ENCODE data around the gene SNRPD1.
A peak's percentile ranks its signal among the peaks of the same experiment; 100 is the strongest.
"Not testable (repeated sequence)": the region's sequence is repeated elsewhere in the genome, so short reads cannot be mapped to it uniquely, and the experiment has no call there.

The SNRPD1 gene

GRCh38 chr18:21638822-21639221 lies 26.7 kb downstream of the SNRPD1 start:
- DNase-seq = no peak

- not testable (repeated sequence) for DNase-seq
Observed at GRCh38 chr18:21640375-21640774, 28.3 kb downstream of the SNRPD1 start.

GRCh38 chr18:21650311-21650710 lies 38.2 kb downstream of the SNRPD1 start:
- DNase-seq = no peak

- DNase-seq = no peak
Observed at GRCh38 chr18:21652073-21652472, 40.0 kb downstream of the SNRPD1 start.

- DNase-seq = no peak
Observed at GRCh38 chr18:21653361-21653760, 41.2 kb downstream of the SNRPD1 start.

GRCh38 chr18:21656402-21656801 lies 44.3 kb downstream of the SNRPD1 start:
- no peak for DNase-seq

- DNase-seq = no peak
Observed at GRCh38 chr18:21660078-21660477, 48.0 kb downstream of the SNRPD1 start.

GRCh38 chr18:21662581-21662980 lies 50.5 kb downstream of the SNRPD1 start:
- no peak for DNase-seq

GRCh38 chr18:21663578-21663977 lies 51.5 kb downstream of the SNRPD1 start:
- no peak for DNase-seq

GRCh38 chr18:21664069-21664468 lies 52.0 kb downstream of the SNRPD1 start:
- DNase-seq = no peak

GRCh38 chr18:21669736-21670285 lies 57.7 kb downstream of the SNRPD1 start:
- DNase-seq = no peak

GRCh38 chr18:21672521-21673267 lies 60.6 kb downstream of the SNRPD1 start:
- no peak for DNase-seq

GRCh38 chr18:21675354-21675753 lies 63.2 kb downstream of the SNRPD1 start:
- DNase-seq = not testable (repeated sequence)

GRCh38 chr18:21678859-21679258 lies 66.7 kb downstream of the SNRPD1 start:
- DNase-seq = no peak

- DNase-seq = no peak
Observed at GRCh38 chr18:21680161-21680560, 68.0 kb downstream of the SNRPD1 start.

- DNase-seq = peak; percentile 7
Observed at GRCh38 chr18:21682371-21683051, 70.4 kb downstream of the SNRPD1 start.

All from stimulated activated CD4-positive, alpha-beta T cell treated with anti-CD3 and anti-CD28 coated beads, Interleukin-4, amount 100 ng/mL, for 24 hours (primary cell).